GM20000 (cell line): ENCODE results near the gene SERTAD3.

Source experiments
- DNase-seq: peaks from one replicate; pipeline ENCODE4 v3.0.0; 2012; ENCODE audit warnings: low spot score
- TF ChIP-seq, protein P1 (sequence below): IDR thresholded peaks from 2 replicates; pipeline ENCODE4 v1.5.1; 2012; ENCODE audit warnings: mild to moderate bottlenecking, control low read depth; ENCODE audit errors: extremely low read depth, missing control alignments

Gene SERTAD3

DNA sequence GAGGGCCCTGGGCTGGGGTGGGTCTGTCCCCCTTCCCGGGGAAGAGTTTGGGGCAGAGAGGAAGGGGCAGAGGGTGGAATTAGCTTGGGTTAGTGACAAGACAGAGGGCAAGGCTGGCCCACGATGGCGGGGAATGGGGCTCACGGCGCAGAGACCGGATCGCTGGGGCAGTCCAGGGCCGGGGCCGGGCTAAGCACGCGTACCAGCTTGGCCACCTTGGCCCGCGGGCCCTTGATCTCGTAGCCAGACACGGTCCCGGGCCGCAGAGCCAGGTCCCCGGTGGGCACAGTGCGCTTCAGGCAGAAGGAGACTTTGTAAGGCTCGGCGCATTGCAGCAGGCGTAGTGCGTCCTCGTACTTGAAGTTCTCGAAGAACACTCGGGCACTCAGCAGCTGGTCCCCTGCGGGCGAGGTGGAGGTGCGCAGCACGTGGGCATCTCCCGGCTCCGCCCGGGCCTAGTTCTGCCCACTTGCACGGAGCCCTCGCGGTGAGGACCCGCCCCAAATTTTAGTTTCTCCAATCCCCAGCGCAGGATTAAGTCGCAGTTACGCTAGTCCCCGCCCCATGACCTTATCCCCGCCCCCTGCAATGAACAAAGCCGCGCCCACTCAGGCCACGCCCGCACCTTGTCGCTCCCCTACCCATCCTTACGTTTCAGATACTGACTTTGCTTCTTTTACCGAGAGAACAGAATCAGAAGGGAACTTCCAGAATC, 45.6 kb downstream of the SERTAD3 start:
- peak; percentile 69 for DNase-seq
- TF ChIP-seq, protein P1, sequence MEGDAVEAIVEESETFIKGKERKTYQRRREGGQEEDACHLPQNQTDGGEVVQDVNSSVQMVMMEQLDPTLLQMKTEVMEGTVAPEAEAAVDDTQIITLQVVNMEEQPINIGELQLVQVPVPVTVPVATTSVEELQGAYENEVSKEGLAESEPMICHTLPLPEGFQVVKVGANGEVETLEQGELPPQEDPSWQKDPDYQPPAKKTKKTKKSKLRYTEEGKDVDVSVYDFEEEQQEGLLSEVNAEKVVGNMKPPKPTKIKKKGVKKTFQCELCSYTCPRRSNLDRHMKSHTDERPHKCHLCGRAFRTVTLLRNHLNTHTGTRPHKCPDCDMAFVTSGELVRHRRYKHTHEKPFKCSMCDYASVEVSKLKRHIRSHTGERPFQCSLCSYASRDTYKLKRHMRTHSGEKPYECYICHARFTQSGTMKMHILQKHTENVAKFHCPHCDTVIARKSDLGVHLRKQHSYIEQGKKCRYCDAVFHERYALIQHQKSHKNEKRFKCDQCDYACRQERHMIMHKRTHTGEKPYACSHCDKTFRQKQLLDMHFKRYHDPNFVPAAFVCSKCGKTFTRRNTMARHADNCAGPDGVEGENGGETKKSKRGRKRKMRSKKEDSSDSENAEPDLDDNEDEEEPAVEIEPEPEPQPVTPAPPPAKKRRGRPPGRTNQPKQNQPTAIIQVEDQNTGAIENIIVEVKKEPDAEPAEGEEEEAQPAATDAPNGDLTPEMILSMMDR, result no peak

DNA sequence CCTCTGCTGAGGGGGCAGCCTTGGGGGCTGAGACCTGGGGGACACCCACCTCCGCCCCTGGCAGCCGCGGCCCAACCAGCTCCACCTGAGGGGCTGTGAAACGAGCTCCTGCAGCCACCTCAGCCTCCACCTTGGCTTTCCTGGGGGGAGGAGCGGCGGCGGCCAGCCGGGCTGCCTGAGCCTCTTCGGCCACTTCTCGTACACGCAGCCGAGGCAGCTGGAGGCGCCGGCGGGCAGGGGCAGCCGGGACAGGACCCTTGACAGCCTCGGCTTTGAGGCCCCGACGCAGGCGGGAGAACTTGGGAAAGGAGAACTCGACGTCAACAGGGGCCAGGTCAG, 46.6 kb downstream of the SERTAD3 start:
- DNase-seq, result no peak
- TF ChIP-seq, protein P1, result no peak

DNA sequence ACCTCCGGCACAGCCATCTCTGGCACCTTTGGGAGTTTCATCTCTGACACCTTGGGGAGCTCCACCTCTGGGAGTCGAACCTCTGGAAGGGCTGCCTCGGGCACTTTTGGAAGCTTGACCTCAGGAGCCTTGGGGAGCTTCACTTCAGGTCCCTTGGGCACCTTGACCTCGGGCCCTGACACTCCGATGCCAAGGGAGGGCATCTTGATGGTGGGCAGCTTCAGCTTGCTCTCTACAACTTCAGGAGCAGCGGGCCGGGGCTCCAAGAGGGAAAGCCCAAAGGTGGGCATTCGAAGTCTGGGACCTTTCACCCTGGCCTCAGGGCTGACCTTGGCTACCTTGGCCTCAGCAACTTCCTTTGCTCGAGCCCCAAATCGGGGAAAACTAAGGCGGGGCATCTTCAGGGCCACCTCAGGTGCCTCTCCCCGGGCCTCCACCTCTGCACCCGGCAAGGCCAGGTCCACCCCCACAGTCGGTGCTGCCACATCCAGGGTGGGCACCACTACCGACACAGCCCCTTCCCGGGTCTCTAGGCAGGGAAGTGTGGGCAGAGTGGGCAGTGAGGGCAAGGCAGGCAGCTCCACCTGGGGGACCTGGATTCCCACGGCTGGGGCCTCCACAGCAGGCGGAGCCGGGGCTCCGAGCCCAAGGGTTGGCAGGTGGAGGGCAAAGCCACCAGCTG, 47.1 kb downstream of the SERTAD3 start:
- no peak for DNase-seq
- TF ChIP-seq, protein P1, result no peak

DNA sequence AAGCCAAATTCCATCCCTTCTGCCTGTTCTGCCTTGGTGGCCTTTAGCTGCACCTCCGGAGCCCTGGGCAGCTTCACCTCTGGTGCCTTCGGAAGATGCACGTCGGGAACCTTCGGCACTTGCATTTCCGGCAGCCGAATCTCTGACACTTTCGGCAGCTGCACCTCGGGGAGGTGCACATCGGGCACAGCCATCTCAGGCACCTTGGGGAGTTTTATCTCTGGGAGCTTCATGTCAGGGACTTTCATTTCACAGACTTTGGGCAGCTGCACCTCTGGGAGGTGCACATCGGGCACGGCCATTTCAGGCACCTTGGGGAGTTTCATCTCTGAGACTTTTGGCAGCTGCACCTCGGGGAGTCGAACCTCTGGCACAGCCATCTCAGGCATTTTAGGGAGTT, 48.2 kb downstream of the SERTAD3 start:
- no peak for DNase-seq
- TF ChIP-seq, protein P1, result no peak

DNA sequence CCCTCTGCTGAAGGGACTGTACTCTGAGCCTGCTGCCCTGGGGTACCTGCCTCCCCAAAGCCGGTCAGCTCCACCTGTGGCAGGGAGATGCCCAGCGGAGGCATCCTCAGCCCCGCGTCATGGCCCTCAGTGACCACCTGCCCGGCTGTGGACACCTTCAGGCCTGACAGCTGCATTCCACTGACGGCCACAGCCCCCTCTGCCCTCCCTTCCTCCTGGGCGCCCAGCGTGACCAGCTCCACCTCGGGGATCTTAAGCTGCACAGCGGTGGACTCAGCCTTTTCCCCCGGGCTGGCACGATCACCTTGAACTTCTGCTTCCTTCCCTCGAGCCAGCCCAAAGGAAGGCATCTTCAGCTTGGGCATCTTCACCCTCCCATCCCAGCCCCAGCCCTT, 49.3 kb downstream of the SERTAD3 start:
- no peak for DNase-seq
- TF ChIP-seq, protein P1, result no peak

DNA sequence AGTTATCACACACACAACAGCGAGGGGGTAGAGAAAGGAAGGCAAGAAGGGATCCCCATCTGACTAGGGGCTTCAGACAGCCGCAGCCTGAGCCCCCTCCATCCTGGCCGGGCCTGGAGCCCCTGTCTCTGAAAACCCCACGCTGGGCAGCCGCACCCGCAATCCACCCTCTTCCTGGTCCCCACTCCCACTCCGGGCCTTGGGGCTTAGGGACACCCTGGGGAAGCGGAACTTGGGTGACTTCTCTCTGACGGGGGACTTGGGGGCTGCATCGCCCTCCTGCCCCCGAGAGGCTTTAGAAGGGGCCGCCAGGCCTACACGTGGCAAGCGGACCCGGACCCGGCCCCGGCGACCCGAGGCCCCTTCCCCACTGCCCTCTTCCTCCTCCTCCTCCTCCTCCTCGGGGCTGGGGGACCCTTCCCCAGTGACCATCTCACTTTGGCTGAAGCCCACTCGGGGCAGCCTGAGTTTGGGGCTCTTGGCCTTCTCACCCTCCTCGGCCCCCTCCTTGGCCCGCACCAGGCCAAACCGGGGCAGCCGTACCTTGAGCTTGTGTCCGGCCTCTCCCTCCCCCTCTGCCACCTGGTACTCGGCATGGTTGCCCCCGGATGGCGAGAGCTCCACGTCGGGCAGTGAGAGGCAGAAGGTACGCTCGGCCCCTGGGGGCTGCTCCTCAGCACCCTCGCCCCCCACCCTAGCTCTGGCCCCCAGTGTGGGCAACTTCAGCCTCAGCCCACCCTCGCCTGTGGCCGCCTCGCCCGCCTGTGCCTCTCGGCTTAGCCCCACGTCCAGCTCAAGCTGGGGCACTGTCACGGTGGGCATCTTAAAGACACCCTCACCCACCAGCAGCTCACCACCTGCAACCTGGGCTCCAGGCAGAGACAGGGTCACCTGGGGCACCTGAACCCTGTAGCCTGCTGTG, 50.0 kb downstream of the SERTAD3 start:
- no peak for DNase-seq
- TF ChIP-seq, protein P1, result no peak
